Measurements from ENCODE around the gene TMEM214. TPM values are rescaled to one million over a fixed set of nuclear protein-coding genes. Genes with fewer than 3 reads are reported as not detected.

The TMEM214 gene
- polyA plus RNA-seq, 1 donor from 2014 or later, result 10.3 TPM

- H3K9ac ChIP-seq (ENCODE audit: low read length), result no peak overlapping the region
- no peak for TF ChIP-seq RAD21 (conservative IDR thresholded peaks at IDR 0.05)
- no peak for TF ChIP-seq CTCF (IDR thresholded peaks at IDR 0.05; ENCODE audit: poor library complexity, severe bottlenecking)
- TF ChIP-seq SMC3 (conservative IDR thresholded peaks at IDR 0.05; ENCODE audit: poor library complexity), result no peak
- TF ChIP-seq REST (IDR thresholded peaks at IDR 0.05; ENCODE audit: borderline replicate concordance), result no peak
- TF ChIP-seq TAF1 (IDR thresholded peaks at IDR 0.05; ENCODE audit: low read depth), result no peak
- no peak for TF ChIP-seq EZH2 (IDR thresholded peaks at IDR 0.05; ENCODE audit: borderline replicate concordance, insufficient read depth, low read length, poor library complexity, severe bottlenecking)
- H3K4me3 ChIP-seq (ENCODE audit: low read length), result no peak overlapping the region
- no peaks in the 10 kb centered on the region for H3F3A ChIP-seq (ENCODE audit: insufficient read depth, low read length, poor library complexity, severe bottlenecking)
- no peaks in the 10 kb centered on the region for H3K36me3 ChIP-seq (ENCODE audit: insufficient read depth, low read length)
- no peaks in the 10 kb centered on the region for H4K20me1 ChIP-seq (ENCODE audit: insufficient read depth)
- no peak overlapping the region for H3K4me2 ChIP-seq (ENCODE audit: low read length)
- H2AFZ ChIP-seq (ENCODE audit: low read depth, low read length), result no peak overlapping the region
- no peaks in the 10 kb centered on the region for H3K79me2 ChIP-seq (replicated peaks; ENCODE audit: insufficient read depth, low read length)
- no peaks in the 10 kb centered on the region for H3K27me3 ChIP-seq (ENCODE audit: insufficient read depth, low read depth, low read length)
- H3K27ac ChIP-seq (ENCODE audit: low read length), result no peak overlapping the region
- H3K9me3 ChIP-seq (ENCODE audit: low read length), result no peaks in the 10 kb centered on the region
- H3K9me2 ChIP-seq (ENCODE audit: insufficient read depth, low read length), result no peaks in the 10 kb centered on the region
Measured at GRCh38 chr2:27010139-27010538, 22.6 kb upstream of the TMEM214 start.

GRCh38 chr2:27013738-27014137 lies 19.0 kb upstream of the TMEM214 start:
- no peaks in the 10 kb centered on the region for H3K36me3 ChIP-seq (ENCODE audit: insufficient read depth, low read length)
- no peak overlapping the region for H3K4me3 ChIP-seq (ENCODE audit: low read length)
- no peak overlapping the region for H2AFZ ChIP-seq (ENCODE audit: low read depth, low read length)
- no peaks in the 10 kb centered on the region for H4K20me1 ChIP-seq (ENCODE audit: insufficient read depth)
- no peak overlapping the region for H3K9ac ChIP-seq (ENCODE audit: low read length)
- H3K9me3 ChIP-seq (ENCODE audit: low read length), result no peaks in the 10 kb centered on the region
- no peaks in the 10 kb centered on the region for H3K9me2 ChIP-seq (ENCODE audit: insufficient read depth, low read length)
- no peaks in the 10 kb centered on the region for H3F3A ChIP-seq (ENCODE audit: insufficient read depth, low read length, poor library complexity, severe bottlenecking)
- TF ChIP-seq MXI1 (conservative IDR thresholded peaks at IDR 0.05; ENCODE audit: poor library complexity, severe bottlenecking), result no peak
- no peak for TF ChIP-seq EZH2 (IDR thresholded peaks at IDR 0.05; ENCODE audit: borderline replicate concordance, insufficient read depth, low read length, poor library complexity, severe bottlenecking)
- TF ChIP-seq EP300 (conservative IDR thresholded peaks at IDR 0.05; ENCODE audit: poor library complexity, severe bottlenecking), result no peak
- TF ChIP-seq POLR2AphosphoS5 (IDR thresholded peaks at IDR 0.05), result no peak
- TF ChIP-seq TAF1 (IDR thresholded peaks at IDR 0.05; ENCODE audit: low read depth), result no peak
- no peak for TF ChIP-seq SMC3 (conservative IDR thresholded peaks at IDR 0.05; ENCODE audit: poor library complexity)
- TF ChIP-seq CTCF (IDR thresholded peaks at IDR 0.05; ENCODE audit: poor library complexity, severe bottlenecking), result no peak
- no peak for TF ChIP-seq REST (IDR thresholded peaks at IDR 0.05; ENCODE audit: borderline replicate concordance)
- no peak for TF ChIP-seq RAD21 (conservative IDR thresholded peaks at IDR 0.05)
- H3K27ac ChIP-seq (ENCODE audit: low read length), result no peak overlapping the region
- H3K27me3 ChIP-seq (ENCODE audit: insufficient read depth, low read depth, low read length), result no peaks in the 10 kb centered on the region
- H3K4me2 ChIP-seq (ENCODE audit: low read length), result no peak overlapping the region
- H3K79me2 ChIP-seq (replicated peaks; ENCODE audit: insufficient read depth, low read length), result no peaks in the 10 kb centered on the region
